Renal cortex interstitium (tissue), 11 donors: ENCODE results near the gene CLDN3. TPM values are rescaled to one million over a fixed set of nuclear protein-coding genes. Genes with fewer than 3 reads are reported as not detected.
"Not testable (repeated sequence)": the region's sequence is repeated elsewhere in the genome, so short reads cannot be mapped to it uniquely, and the experiment has no call there.

ENCODE experiments used
- DNase-seq, 11 donors: peaks; one replicate each; pipeline ENCODE4 v3.0.0-alpha.2; 2013; ENCODE audit warnings: low read depth in 9 of 11, low spot score in 4 of 11; ENCODE audit errors: extremely low read depth in 1 of 11
- polyA plus RNA-seq, 3 donors: library from polyadenylated mRNA; unstranded; fragments of 120-200 nt; gene quantifications; one replicate each; pipeline ENCODE4 v1.2.1, GENCODE V29; 2013; ENCODE audit not compliant: insufficient read length in 3 of 3

CLDN3 gene
- polyA plus RNA-seq, 3 donors, result 23.9 to 73.3 (median 54.1) TPM

- DNase-seq, result peak in 1 of 11 donors; percentile 64
Observed at GRCh38 chr7:73741600-73741999, 28.5 kb downstream of the CLDN3 start.

- DNase-seq, result no peak
Observed at GRCh38 chr7:73740771-73741170, 29.3 kb downstream of the CLDN3 start.

- DNase-seq, result no peak
Observed at GRCh38 chr7:73740212-73740611, 29.9 kb downstream of the CLDN3 start.

- DNase-seq, result no peak
Observed at GRCh38 chr7:73739387-73739767, 30.7 kb downstream of the CLDN3 start.

- peak; percentile 88 to 97 (median 93) for DNase-seq
Observed at GRCh38 chr7:73738612-73739386, 31.3 kb downstream of the CLDN3 start, which contains the start of gene ABHD11. Gene ABHD11 (minus strand): TSS chr7:73738802. CDS start chr7:73738770, 32 bp downstream.

GRCh38 chr7:73738220-73738611 is 31.9 kb downstream of the CLDN3 start:
- DNase-seq, result peak in 2 of 11 donors; percentile 41 to 53

- DNase-seq, result no peak
Observed at GRCh38 chr7:73737491-73738219, 32.4 kb downstream of the CLDN3 start.

- DNase-seq, result no peak
Observed at GRCh38 chr7:73736885-73737284, 33.2 kb downstream of the CLDN3 start.

GRCh38 chr7:73735528-73735905 is 34.6 kb downstream of the CLDN3 start:
- DNase-seq, result no peak

GRCh38 chr7:73734619-73735527 is 35.2 kb downstream of the CLDN3 start:
- peak in 3 of 11 donors; percentile 56 to 80 (median 58) for DNase-seq

GRCh38 chr7:73732397-73732796 is 37.7 kb downstream of the CLDN3 start:
- no peak for DNase-seq

- DNase-seq, result no peak
Observed at GRCh38 chr7:73730485-73730884, 39.6 kb downstream of the CLDN3 start.

GRCh38 chr7:73728551-73728950 is 41.5 kb downstream of the CLDN3 start:
- DNase-seq, result no peak

GRCh38 chr7:73727952-73728351 is 42.1 kb downstream of the CLDN3 start:
- no peak for DNase-seq

- DNase-seq, result no peak
Observed at GRCh38 chr7:73726083-73726466, 44.0 kb downstream of the CLDN3 start.

GRCh38 chr7:73723813-73724212 is 46.3 kb downstream of the CLDN3 start:
- DNase-seq, result no peak

- DNase-seq, result no peak
Observed at GRCh38 chr7:73722785-73723184, 47.3 kb downstream of the CLDN3 start.

- not testable (repeated sequence) for DNase-seq
Observed at GRCh38 chr7:73722182-73722581, 47.9 kb downstream of the CLDN3 start.

- no peak for DNase-seq
Observed at GRCh38 chr7:73721377-73721817, 48.7 kb downstream of the CLDN3 start.
